Pulmonary artery endothelial cell (primary cell): ENCODE data around the gene CNN1. TPM values are rescaled to one million over a fixed set of nuclear protein-coding genes. Genes with fewer than 3 reads are reported as not detected.
"Not testable (repeated sequence)": the region's sequence is repeated elsewhere in the genome, so short reads cannot be mapped to it uniquely, and the experiment has no call there.

Source experiments
- DNase-seq: peaks from one replicate; pipeline ENCODE4 v3.0.0-alpha.2; 2011; ENCODE audit warnings: low read depth, low spot score
- total RNA-seq: library from RNA; depleted of rRNA; stranded (reverse); fragments of >200 nt; gene quantifications from 2 replicates; pipeline ENCODE4 v1.2.3, GENCODE V29; 2014

The CNN1 gene
- total RNA-seq, 1 donor from 2014 or later = 0.07 TPM

DNA sequence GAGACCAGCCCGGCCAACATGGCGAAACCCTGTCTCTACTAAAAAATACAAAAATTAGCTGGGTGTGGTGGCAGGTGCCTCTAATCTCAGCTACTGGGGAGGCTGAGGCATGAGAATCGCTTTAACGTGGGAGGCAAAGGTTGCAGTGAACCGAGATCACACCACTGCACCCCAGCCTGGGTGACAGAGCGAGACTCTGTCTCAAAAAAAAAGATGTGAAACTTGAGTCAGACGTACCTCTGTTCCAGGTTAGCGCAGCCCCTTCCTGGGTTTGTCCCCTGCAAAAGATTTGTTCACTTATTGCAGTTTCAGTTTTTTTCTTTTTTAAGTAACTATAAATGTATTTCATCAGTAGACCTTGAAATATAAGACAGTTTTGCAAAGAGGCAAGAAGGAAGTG is 61.1 kb downstream of the CNN1 start:
- not testable (repeated sequence) for DNase-seq

Other genes with a start within 250 kb of the CNN1 start
- not detected in 2 replicates for gene TSPAN16, start 242.7 kb upstream of the CNN1 start, total RNA-seq
- gene RAB3D, start 199.2 kb upstream of the CNN1 start, total RNA-seq = 47.1 and 60.7 TPM in 2 replicates
- gene TMEM205, start 192.6 kb upstream of the CNN1 start, total RNA-seq = 57.1 and 64.0 TPM in 2 replicates
- gene CCDC159, start 192.3 kb upstream of the CNN1 start, total RNA-seq = 8.2 and 10.6 TPM in 2 replicates
- gene PLPPR2, start 183.4 kb upstream of the CNN1 start, total RNA-seq = 5.5 and 7.6 TPM in 2 replicates
- gene SWSAP1, start 164.2 kb upstream of the CNN1 start, total RNA-seq = 0.73 and 0.78 TPM in 2 replicates
- 7.9 and 8.5 TPM in 2 replicates for gene EPOR, start 154.5 kb upstream of the CNN1 start, total RNA-seq
- 0.66 and 2.6 TPM in 2 replicates for gene RGL3, start 119.5 kb upstream of the CNN1 start, total RNA-seq
- 0.13 and 0.18 TPM in 2 replicates for gene ODAD3, start 103.7 kb upstream of the CNN1 start, total RNA-seq
- gene PRKCSH, start 103.2 kb upstream of the CNN1 start, total RNA-seq = 154 and 185 TPM in 2 replicates
- not detected in 2 replicates for gene ELAVL3, start 57.8 kb upstream of the CNN1 start, total RNA-seq
- gene ZNF653, start 33.0 kb upstream of the CNN1 start, total RNA-seq = 5.5 and 6.0 TPM in 2 replicates
- 34.9 and 55.2 TPM in 2 replicates for gene ECSIT, start 9.7 kb upstream of the CNN1 start, total RNA-seq
- 29.5 and 31.8 TPM in 2 replicates for gene ELOF1, start 20.4 kb downstream of the CNN1 start, total RNA-seq
- gene ACP5, start 38.8 kb downstream of the CNN1 start, total RNA-seq = 1.2 TPM in 1 of 2 replicates, not detected in the other
- gene ZNF627, start 58.6 kb downstream of the CNN1 start, total RNA-seq = 18.8 and 20.5 TPM in 2 replicates
- gene ZNF823, start 200.1 kb downstream of the CNN1 start, total RNA-seq = 5.1 and 10.2 TPM in 2 replicates
- gene ZNF441, start 228.1 kb downstream of the CNN1 start, total RNA-seq = 8.2 and 8.9 TPM in 2 replicates